ENCODE measurements around the gene TMEM88.

DNA sequence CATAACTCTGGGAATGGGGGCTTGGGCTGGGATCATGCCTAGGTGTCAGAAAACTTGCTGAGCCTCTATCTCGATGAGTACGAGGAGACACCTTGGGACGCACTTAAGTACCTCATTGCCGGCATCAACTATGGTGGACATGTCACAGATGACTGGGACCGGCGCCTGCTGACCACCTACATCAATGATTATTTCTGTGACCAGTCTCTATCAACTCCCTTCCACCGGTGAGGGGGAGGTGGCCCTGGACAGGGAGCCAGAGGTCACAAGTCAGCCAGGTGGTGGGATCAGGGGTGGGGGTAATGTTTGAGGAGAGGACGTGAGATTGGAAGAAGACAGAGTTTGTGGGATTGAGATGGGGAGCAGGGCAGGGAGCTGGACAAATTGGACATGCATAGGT lies 24.2 kb upstream of the TMEM88 start:
- TF ChIP-seq, protein P1, sequence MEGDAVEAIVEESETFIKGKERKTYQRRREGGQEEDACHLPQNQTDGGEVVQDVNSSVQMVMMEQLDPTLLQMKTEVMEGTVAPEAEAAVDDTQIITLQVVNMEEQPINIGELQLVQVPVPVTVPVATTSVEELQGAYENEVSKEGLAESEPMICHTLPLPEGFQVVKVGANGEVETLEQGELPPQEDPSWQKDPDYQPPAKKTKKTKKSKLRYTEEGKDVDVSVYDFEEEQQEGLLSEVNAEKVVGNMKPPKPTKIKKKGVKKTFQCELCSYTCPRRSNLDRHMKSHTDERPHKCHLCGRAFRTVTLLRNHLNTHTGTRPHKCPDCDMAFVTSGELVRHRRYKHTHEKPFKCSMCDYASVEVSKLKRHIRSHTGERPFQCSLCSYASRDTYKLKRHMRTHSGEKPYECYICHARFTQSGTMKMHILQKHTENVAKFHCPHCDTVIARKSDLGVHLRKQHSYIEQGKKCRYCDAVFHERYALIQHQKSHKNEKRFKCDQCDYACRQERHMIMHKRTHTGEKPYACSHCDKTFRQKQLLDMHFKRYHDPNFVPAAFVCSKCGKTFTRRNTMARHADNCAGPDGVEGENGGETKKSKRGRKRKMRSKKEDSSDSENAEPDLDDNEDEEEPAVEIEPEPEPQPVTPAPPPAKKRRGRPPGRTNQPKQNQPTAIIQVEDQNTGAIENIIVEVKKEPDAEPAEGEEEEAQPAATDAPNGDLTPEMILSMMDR (conservative IDR thresholded peaks at IDR 0.05; ENCODE audit: low read depth, low read length), result no peak
- no peak for TF ChIP-seq EZH2phosphoT487 (IDR thresholded peaks at IDR 0.05; ENCODE audit: borderline replicate concordance, low read length)

All from PC-3 (cell line).